Right lobe of liver (tissue), 4 donors: ENCODE measurements around the gene SH3YL1.

Experiments
- CTCF ChIP-seq, 4 donors: fragments of 200-600 bp in 3 of 4; fragments of 450-650 bp in 1 of 4; IDR thresholded peaks; one replicate each; pipeline versions ENCODE4 v1.5.1 to v1.8.0; 2016 to 2022; ENCODE audit warnings: antibody characterized with exemption in 4 of 4, mild to moderate bottlenecking in 2 of 4
- POLR2A ChIP-seq: fragments of 450-650 bp; IDR thresholded peaks from one replicate; pipeline ENCODE4 v1.6.1; 2017; ENCODE audit warnings: antibody characterized with exemption, mild to moderate bottlenecking
- donor health status: DM: no; HTN: no; CAD: no.
- donor health status: DM: no; HTN: no; CAD: no.
- donor health status: DM: no; HTN: yes; CAD: no.

- TF ChIP-seq POLR2A (no peak), CTCF (IDR thresholded peaks at IDR 0.05) (no peak)
These were observed 10.6 kb downstream of the SH3YL1 start for GRCh38 chr2:253202-253638.
